C1 segment of cervical spinal cord (tissue), 14 donors: ENCODE data around the gene SEC14L5.

Experiments used
- DNase-seq, 14 donors: peaks; one replicate each; lab custom pipeline; 2025; lab: John Stamatoyannopoulos, UW

The SEC14L5 gene

GRCh38 chr16:5011637-5012036, 53.5 kb downstream of the SEC14L5 start:
- DNase-seq, result no peak

DNA sequence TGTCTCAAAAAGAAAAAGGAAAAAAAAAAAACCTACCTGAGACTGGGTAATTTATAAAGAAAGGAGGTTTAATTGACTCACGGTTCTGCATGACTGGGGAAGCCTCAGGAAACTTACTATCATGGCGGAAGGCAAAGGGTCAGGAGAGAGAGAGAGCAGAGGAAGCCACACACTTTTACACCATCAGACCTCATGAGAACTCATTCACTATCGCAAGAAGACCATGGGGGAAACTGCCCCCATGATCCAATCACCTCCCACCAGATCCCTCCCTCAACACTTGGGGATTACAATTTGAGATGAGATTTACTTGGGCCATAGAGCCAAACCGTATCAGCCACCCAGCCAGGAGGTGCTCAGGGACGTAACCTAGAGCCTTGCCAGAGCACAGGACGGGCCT, 54.8 kb downstream of the SEC14L5 start:
- no peak for DNase-seq

DNA sequence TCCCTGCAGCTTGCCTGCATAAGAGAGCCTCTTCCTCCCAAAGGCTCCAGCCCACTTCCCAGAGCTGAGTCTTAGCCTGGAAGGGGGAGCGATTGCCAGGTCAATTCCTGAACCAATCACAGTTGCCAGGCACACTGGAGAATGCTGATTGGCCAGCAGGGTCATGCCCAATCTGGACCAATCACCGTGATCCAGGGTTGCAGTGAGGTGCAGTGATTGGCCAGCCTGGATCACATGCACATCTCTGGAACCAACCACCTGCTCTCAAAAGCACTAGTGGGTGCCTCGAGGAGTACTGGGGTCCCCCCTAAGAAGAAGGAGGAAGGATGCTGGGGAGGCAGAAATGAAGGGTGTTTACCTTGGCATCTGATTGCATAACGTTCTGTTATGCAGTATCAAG, 57.2 kb downstream of the SEC14L5 start:
- DNase-seq, result no peak

DNA sequence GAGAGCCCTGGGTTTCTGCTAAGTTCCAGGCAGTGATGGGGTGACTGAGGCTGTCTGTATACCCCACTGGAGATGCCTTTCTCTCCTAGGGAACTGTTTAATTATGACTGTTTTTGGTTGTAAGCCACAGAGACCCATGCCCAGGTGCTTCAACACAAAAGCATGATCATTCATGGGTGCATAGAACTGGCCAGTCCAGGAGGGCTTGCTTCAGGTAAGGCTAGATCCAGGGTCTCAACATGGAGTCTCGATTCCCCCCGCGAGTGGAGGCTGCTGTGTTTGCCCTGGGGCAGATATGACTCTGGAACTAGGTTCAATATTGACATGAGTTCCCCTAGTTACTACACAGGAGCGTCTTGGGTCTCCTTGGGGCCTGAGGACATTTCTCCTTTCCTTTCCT, 57.8 kb downstream of the SEC14L5 start:
- no peak for DNase-seq

DNA sequence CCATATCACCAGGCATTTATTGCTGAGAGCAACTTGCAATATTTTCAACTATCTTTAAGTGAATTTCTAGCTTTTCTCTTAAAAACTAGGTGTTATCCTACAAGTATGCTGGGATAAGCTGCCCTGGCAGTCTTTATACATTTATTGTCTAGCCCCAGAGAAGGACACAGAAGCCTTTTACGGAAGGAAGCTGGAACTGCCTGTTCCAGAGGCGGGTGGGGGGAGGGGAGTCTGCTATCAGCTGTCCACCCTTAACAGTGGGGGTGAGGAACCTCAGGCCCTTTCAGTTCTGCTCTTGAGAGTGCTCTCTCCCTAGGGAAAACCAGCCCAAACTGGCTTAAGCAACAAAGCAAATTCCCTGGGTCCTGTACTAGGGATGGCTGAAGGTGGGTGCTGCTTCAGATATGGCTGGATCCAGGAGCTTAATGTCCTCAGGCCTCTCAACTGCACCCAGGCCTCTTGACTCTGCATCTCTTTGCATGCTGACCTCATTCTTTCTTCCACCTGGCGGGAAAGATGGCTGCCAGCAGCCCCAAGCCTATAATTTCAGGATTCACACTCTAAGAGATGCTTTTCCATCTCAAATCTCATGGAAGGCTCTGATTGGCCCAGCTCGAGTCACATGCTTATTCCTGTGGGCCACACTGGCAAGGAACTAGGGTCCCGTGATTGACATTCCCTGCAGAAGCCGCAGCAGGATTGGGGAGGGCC, 59.0 kb downstream of the SEC14L5 start:
- peak in 7 of 14 donors; percentile 17 to 42 (median 29) for DNase-seq

- DNase-seq, result no peak
Measured at GRCh38 chr16:5017678-5017969, 59.5 kb downstream of the SEC14L5 start.

- DNase-seq, result peak in 4 of 14 donors; percentile 5 to 29 (median 13)
Measured at GRCh38 chr16:5018793-5019192, 60.7 kb downstream of the SEC14L5 start.

GRCh38 chr16:5019775-5020174, 61.6 kb downstream of the SEC14L5 start:
- DNase-seq, result no peak

DNA sequence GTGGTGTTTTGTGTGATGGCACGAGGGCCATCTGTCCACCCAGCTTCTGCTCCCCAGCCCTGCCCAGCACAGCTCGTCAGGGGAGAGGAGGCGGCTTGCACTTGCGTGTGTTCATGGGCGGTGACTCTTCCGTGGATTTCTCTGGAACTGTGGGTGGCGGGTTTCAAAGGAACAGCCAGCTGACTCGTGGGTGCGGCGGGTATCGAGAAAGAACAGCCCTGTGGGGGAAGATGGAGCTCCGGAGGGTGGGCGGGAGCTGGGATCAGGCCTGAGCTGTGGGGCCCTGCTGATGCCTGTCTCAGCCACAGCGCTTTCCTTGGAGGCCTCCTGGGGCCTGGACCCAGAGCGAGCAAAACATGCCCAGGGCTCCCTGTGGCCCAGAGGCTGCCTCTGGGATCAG, 62.4 kb downstream of the SEC14L5 start:
- peak in 4 of 14 donors; percentile 11 to 36 (median 22) for DNase-seq

DNA sequence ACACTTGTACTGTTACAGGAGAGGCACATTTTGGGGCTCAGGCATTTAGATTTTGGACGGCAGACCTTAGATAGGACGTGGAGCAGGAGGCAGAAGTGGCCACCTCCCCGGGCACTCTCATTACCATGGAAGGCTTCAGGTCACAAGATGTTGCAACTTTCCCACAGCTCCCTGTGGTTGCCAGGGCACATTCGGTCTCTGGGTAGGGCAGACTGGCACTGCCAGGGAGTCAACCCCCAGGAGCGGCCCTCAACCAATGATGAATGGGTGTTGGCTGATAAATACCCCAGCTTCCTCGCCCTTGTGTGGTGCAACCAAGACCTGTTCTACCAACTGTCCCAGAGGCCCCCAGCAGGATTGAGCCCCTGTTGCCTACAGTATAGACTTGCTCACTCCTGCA, 64.4 kb downstream of the SEC14L5 start:
- DNase-seq, result peak in 1 of 14 donors; percentile 14

- DNase-seq, result no peak
Measured at GRCh38 chr16:5024632-5025031, 66.5 kb downstream of the SEC14L5 start.

- peak in 8 of 14 donors; percentile 22 to 57 (median 40) for DNase-seq
Measured at GRCh38 chr16:5025171-5025632, 67.1 kb downstream of the SEC14L5 start.

DNA sequence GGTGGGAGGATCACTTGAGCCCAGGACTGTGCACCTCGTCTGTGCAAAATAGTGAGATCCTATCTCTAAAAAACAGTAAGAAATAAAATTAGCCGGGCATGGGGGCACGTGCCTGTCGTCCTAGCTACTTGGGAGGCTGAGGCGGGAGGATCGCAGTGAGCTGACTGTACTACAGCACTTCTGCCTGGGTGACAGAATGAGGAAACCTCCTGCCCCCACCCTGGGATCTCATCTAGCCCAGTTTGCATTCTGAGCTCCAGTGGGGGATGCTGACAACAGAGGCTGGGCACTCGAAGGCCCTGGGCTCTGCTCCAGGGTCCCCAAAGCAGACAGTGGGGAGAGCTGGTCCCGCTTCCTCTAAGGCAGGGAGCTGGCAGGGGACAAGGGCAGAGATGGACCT, 68.5 kb downstream of the SEC14L5 start:
- DNase-seq, result no peak

- no peak for DNase-seq
Measured at GRCh38 chr16:5027086-5027485, 69.0 kb downstream of the SEC14L5 start.

DNA sequence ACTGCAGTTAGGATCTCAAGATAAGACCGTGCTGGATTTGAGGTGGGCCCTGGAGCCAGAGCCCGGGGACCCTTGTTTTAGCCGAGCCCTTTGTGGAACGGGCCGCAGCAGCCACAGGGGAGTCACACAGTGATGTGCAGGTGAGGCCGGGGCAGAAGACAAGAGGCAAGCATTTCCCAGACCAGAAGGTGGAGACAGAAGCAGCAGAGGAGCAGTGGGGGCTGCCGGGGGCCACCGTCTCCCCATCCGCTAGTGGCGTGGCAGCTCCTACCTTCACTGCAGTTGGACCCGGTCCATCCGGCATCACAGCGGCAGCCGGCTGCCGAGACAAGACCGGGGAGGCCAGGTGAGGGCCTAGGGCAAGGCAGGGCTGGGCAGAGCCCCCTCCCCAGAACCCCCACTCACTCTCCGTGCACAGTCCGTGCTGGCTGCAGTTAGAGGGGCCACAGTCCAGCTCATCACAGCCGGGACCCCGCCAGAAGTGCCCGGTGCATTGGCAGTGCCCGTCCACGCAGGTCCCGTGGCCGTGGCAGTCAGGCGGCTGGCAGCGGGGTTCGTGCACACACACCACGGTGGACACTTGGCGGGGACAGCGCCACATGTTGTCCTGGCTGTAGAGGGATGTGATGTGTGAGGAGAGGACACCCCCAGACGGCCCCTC, 69.6 kb downstream of the SEC14L5 start:
- no peak for DNase-seq

- no peak for DNase-seq
Measured at GRCh38 chr16:5028950-5029475, 70.9 kb downstream of the SEC14L5 start.

- no peak for DNase-seq
Measured at GRCh38 chr16:5030251-5030870, 72.2 kb downstream of the SEC14L5 start.

DNA sequence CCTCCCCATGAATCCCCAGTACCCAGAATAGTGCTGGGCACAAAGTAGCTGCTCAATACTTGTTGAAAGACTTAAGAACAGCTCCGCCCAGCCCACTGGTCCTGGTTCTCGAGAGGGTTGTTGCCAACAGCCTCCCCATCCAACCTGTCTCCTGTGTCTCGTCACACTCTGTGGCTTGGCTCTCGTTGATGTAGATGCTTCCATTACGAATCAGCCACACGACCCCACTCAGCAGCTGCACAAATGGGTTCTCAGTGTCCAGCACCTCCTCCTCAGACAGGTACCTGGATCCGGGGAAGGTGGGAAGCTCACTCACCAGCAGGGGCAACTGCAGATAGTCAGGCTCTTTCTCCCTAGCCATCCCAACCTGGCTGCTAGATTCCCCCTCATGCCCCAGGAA, 73.5 kb downstream of the SEC14L5 start:
- DNase-seq, result no peak

DNA sequence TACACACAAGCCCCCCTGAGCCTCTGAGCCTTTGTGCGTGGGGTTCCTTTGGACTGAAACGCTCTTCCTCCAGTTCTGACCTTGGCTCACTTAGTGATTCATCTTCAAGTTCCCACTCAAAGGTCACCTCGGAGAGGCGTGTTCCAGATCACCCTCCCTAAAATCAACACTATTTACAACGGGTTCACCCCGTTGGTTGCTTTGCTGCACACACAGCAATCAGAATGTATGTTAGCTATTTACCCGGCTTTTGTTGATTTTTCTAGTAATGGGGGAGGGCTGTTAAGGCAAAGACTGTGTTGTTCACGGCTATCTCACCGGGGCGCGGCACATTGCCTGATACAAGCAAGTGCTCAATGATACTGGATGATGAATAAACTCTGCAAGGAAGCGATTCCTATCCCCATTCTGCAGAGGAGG, 74.6 kb downstream of the SEC14L5 start:
- no peak for DNase-seq

GRCh38 chr16:5033256-5034166, 75.4 kb downstream of the SEC14L5 start, which contains the start of gene NAGPA:
Gene NAGPA (minus strand): TSS chr16:5033935. CDS start chr16:5033914, 21 bp downstream.
- DNase-seq, result peak; percentile 42 to 87 (median 78)

DNA sequence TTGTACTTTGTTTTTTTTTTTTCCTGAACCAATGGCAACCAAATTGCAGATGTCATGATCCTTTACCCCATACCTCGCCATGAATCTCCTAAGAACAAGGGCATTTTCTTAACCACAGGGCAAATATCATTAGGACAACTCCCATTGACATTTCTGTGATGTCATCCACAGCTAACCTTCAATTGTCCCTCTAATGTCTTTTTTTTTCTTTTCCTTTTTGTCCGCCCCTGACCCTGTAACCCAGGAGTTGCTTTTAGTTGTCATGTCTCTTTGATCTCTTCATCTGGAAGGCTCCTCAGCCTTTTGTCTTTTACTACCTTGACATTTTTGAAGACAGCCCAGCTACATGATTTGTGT, 76.0 kb downstream of the SEC14L5 start:
- no peak for DNase-seq

DNA sequence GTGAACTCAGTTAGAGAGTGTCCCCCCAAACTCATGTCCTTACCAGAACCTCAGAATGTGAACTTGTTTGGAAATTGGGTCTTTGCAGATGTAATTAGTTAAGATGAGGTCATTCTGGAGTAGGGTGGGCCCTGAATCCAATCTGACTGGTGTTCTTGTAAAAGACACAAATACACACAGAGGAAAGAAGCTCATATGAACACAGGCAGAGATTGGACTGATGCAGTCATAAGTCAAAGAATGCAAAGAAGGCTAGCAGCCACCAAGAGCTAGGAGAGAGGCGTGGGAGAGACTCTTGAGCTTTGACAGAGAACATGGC, 77.7 kb downstream of the SEC14L5 start:
- no peak for DNase-seq
